Right lobe of liver (tissue), 6 donors: Measurements from ENCODE around the gene NUDT22. TPM values are rescaled to one million over a fixed set of nuclear protein-coding genes. Genes with fewer than 3 reads are reported as not detected.
A peak's percentile ranks its signal among the peaks of the same experiment; 100 is the strongest.

Experiments
- ATAC-seq, 4 donors: fragments of 200-7000 bp; cut with Tn5 transposase; one replicate each; pipeline ENCODE4 v1.9.1; 2020; ENCODE audit warnings: mild to moderate bottlenecking in 4 of 4, moderate library complexity in 4 of 4
- DNase-seq, 3 donors: peaks; one replicate each; pipeline ENCODE4 v3.0.0-alpha.2; 2020
- H3K27ac ChIP-seq, 3 donors: fragments of 200-600 bp; one replicate each; pipeline ENCODE4 v1.8.0; 2022
- H3K27me3 ChIP-seq, 2 donors: fragments of 200-600 bp; one replicate each; pipeline ENCODE4 v1.8.0; 2022
- H3K36me3 ChIP-seq, 4 donors: fragments of 200-600 bp; sonication (generic) in 1 of 4; one replicate each; pipeline versions ENCODE4 v1.5.1 to v1.8.0; 2017 to 2022; ENCODE audit warnings: control low read depth in 1 of 4
- H3K4me1 ChIP-seq, 4 donors: fragments of 200-600 bp; sonication (generic) in 1 of 4; one replicate each; pipeline versions ENCODE4 v1.5.1 to v1.8.0; 2017 to 2022; ENCODE audit warnings: control low read depth in 1 of 4
- H3K4me3 ChIP-seq, 3 donors: fragments of 200-600 bp; one replicate each; pipeline ENCODE4 v1.8.0; 2022
- H3K9me3 ChIP-seq, 4 donors: fragments of 200-600 bp; sonication (generic) in 1 of 4; one replicate each; pipeline versions ENCODE4 v1.5.1 to v1.8.0; 2017 to 2022; ENCODE audit warnings: control low read depth in 1 of 4
- CTCF ChIP-seq, 4 donors: fragments of 200-600 bp in 3 of 4; fragments of 450-650 bp in 1 of 4; IDR thresholded peaks; one replicate each; pipeline versions ENCODE4 v1.5.1 to v1.8.0; 2016 to 2022; ENCODE audit warnings: antibody characterized with exemption in 4 of 4, mild to moderate bottlenecking in 2 of 4
- POLR2A ChIP-seq: fragments of 450-650 bp; IDR thresholded peaks from one replicate; pipeline ENCODE4 v1.6.1; 2017; ENCODE audit warnings: antibody characterized with exemption, mild to moderate bottlenecking
- WGBS: methylation state at CpG from one replicate; pipeline ENCODE4 v1.1.6; 2018; ENCODE audit warnings: low coverage, low lambda C conversion rate; ENCODE audit not compliant: insufficient coverage; ENCODE audit errors: missing lambda C conversion rate; 5-methylcytosine and 5-hydroxymethylcytosine counted together
- intact Hi-C, 2 donors: fragments of 100-400 bp; cut with DNase I; formaldehyde crosslinking; loops; one replicate each; pipeline versions ENCODE4 v1.11.2 to v1.14.1; 2022
- total RNA-seq, 6 experiments: library from RNA; depleted of rRNA in 2 of 6; stranded (reverse); fragments of >200 nt in 2 of 6; fragmentation: NEBNext Ultra II Directional in 3 of 6; extraction: Animal tissue kit (Norgen Biotek cat#: 25700) in 3 of 6; gene quantifications; one replicate each; pipeline versions ENCODE4 v1.1.0 to v1.2.4, GENCODE V29; 2016 to 2023
- donor health status: DM: no; HTN: yes; CAD: no.
- donor health status: DM: no; HTN: no; CAD: no.
- donor health status: DM: no; HTN: no; CAD: no.
- donor health status: DM: no; HTN: yes; CAD: no.
- donor health status: DM: no; HTN: yes; CAD: no.

NUDT22 gene
- total RNA-seq, 6 experiments from 2014 or later, result 23.2 to 46.7 (median 32.1) TPM

GRCh38 chr11:64219755-64220154 is 6.3 kb upstream of the NUDT22 start:
- intact Hi-C loops, result no loop called here
- H3K4me1 ChIP-seq, result peaks cover 0 to 14% (median 6%) of the 10 kb centered on the region in 4 donors
- peaks cover 0 to 32% (median 0%) of the 10 kb centered on the region in 4 donors for H3K36me3 ChIP-seq
- H3K9me3 ChIP-seq, result no peaks in the 10 kb centered on the region
- H3K27me3 ChIP-seq, result no peaks in the 10 kb centered on the region
- ATAC-seq, result no peak
- DNase-seq, result peak in 1 of 3 donors; percentile 46
- H3K4me3 ChIP-seq, result no peak overlapping the region
- WGBS, result 100% methylated on average over 1 of the region's 10 CpGs
- no peak overlapping the region for H3K27ac ChIP-seq
- TF ChIP-seq CTCF (IDR thresholded peaks at IDR 0.05) (no peak), POLR2A (no peak)

GRCh38 chr11:64220271-64220670 is 5.8 kb upstream of the NUDT22 start:
- ATAC-seq, result no peak
- peaks cover 0 to 28% (median 0%) of the 10 kb centered on the region in 4 donors for H3K36me3 ChIP-seq
- H3K4me1 ChIP-seq, result peaks cover 0 to 17% (median 8%) of the 10 kb centered on the region in 4 donors
- no peak overlapping the region for H3K4me3 ChIP-seq
- no CpG with 5 or more reads among the region's 17 CpGs for WGBS
- intact Hi-C loops, result no loop called here
- no peaks in the 10 kb centered on the region for H3K9me3 ChIP-seq
- peak in 1 of 3 donors; percentile 52 for DNase-seq
- TF ChIP-seq CTCF (IDR thresholded peaks at IDR 0.05), result no peak
- no peak for TF ChIP-seq POLR2A
- no peaks in the 10 kb centered on the region for H3K27me3 ChIP-seq
- no peak overlapping the region for H3K27ac ChIP-seq

- no peak overlapping the region for H3K4me3 ChIP-seq
- 60% methylated on average over 1 of the region's 14 CpGs for WGBS
- peak in 1 of 3 donors; percentile 48 for DNase-seq
- peaks cover 0 to 28% (median 0%) of the 10 kb centered on the region in 4 donors for H3K36me3 ChIP-seq
- no peak for TF ChIP-seq CTCF (IDR thresholded peaks at IDR 0.05)
- TF ChIP-seq POLR2A, result no peak
- intact Hi-C loops, result no loop called here
- no peaks in the 10 kb centered on the region for H3K9me3 ChIP-seq
- no peak for ATAC-seq
- no peak overlapping the region for H3K27ac ChIP-seq
- H3K27me3 ChIP-seq, result no peaks in the 10 kb centered on the region
- H3K4me1 ChIP-seq, result peaks cover 0 to 19% (median 9%) of the 10 kb centered on the region in 4 donors
These were observed 5.3 kb upstream of the NUDT22 start for GRCh38 chr11:64220798-64221197.

- peaks cover 4 to 30% (median 15%) of the 10 kb centered on the region in 4 donors for H3K4me1 ChIP-seq
- H3K9me3 ChIP-seq, result no peaks in the 10 kb centered on the region
- no peaks in the 10 kb centered on the region for H3K27me3 ChIP-seq
- no peak overlapping the region for H3K4me3 ChIP-seq
- 72% methylated on average over 6 of the region's 9 CpGs for WGBS
- TF ChIP-seq CTCF (IDR thresholded peaks at IDR 0.05) (no peak), POLR2A (no peak)
- intact Hi-C loops, result no loop called here
- DNase-seq (no peak), ATAC-seq (no peak)
- H3K27ac ChIP-seq, result no peak overlapping the region
- peaks cover 0 to 28% (median 0%) of the 10 kb centered on the region in 4 donors for H3K36me3 ChIP-seq
These were observed 3.4 kb upstream of the NUDT22 start for GRCh38 chr11:64222651-64223000.
